Lower lobe of right lung (tissue), 2 donors: ENCODE measurements around the gene ANXA2. TPM values are rescaled to one million over a fixed set of nuclear protein-coding genes. Genes with fewer than 3 reads are reported as not detected.

Source experiments
- ATAC-seq, 2 donors: fragments of 200-7000 bp; cut with Tn5 transposase; one replicate each; pipeline ENCODE4 v1.9.1; 2020 to 2022; ENCODE audit warnings: mild to moderate bottlenecking in 2 of 2, moderate library complexity in 2 of 2
- DNase-seq: peaks from one replicate; pipeline ENCODE4 v3.0.0-alpha.2; 2020
- H3K27ac ChIP-seq: fragments of 200-600 bp; one replicate; pipeline ENCODE4 v1.8.0; 2022
- H3K27me3 ChIP-seq: fragments of 200-600 bp; one replicate; pipeline ENCODE4 v1.8.0; 2022; ENCODE audit warnings: low read depth
- H3K36me3 ChIP-seq: fragments of 200-600 bp; one replicate; pipeline ENCODE4 v1.8.0; 2022; ENCODE audit warnings: mild to moderate bottlenecking
- H3K4me1 ChIP-seq: fragments of 200-600 bp; one replicate; pipeline ENCODE4 v1.8.0; 2022
- H3K4me3 ChIP-seq: fragments of 200-600 bp; one replicate; pipeline ENCODE4 v1.8.0; 2022; ENCODE audit warnings: mild to moderate bottlenecking
- H3K9me3 ChIP-seq: fragments of 200-600 bp; one replicate; pipeline ENCODE4 v1.8.0; 2022
- CTCF ChIP-seq: fragments of 200-600 bp; IDR thresholded peaks from one replicate; pipeline ENCODE4 v1.8.0; 2022; ENCODE audit warnings: antibody characterized with exemption, mild to moderate bottlenecking
- intact Hi-C: fragments of 100-400 bp; cut with DNase I; formaldehyde crosslinking; loops from one replicate; pipeline ENCODE4 v1.11.0; 2022
- total RNA-seq: library from RNA; stranded (reverse); fragmentation: NEBNext Ultra II Directional; extraction: Animal tissue kit (Norgen Biotek cat#: 25700); gene quantifications from one replicate; pipeline ENCODE4 v1.2.1, GENCODE V29; 2021
- donor health status: DM: no; HTN: yes; CAD: no; lungs with severe emphysema.

Gene ANXA2
- total RNA-seq, 1 donor from 2014 or later = 834 TPM

GRCh38 chr15:60372227-60372626 is 25.6 kb downstream of the ANXA2 start:
- H3K4me1 ChIP-seq = peaks cover 63% of the 10 kb centered on the region
- no peak for DNase-seq
- intact Hi-C loops = no loop called here
- H3K9me3 ChIP-seq = no peaks in the 10 kb centered on the region
- peak overlapping the region; percentile 71 for H3K27ac ChIP-seq
- no peak overlapping the region for H3K4me3 ChIP-seq
- H3K27me3 ChIP-seq = no peaks in the 10 kb centered on the region
- H3K36me3 ChIP-seq = peaks cover 79% of the 10 kb centered on the region
- ATAC-seq = no peak
- TF ChIP-seq CTCF = no peak

DNA sequence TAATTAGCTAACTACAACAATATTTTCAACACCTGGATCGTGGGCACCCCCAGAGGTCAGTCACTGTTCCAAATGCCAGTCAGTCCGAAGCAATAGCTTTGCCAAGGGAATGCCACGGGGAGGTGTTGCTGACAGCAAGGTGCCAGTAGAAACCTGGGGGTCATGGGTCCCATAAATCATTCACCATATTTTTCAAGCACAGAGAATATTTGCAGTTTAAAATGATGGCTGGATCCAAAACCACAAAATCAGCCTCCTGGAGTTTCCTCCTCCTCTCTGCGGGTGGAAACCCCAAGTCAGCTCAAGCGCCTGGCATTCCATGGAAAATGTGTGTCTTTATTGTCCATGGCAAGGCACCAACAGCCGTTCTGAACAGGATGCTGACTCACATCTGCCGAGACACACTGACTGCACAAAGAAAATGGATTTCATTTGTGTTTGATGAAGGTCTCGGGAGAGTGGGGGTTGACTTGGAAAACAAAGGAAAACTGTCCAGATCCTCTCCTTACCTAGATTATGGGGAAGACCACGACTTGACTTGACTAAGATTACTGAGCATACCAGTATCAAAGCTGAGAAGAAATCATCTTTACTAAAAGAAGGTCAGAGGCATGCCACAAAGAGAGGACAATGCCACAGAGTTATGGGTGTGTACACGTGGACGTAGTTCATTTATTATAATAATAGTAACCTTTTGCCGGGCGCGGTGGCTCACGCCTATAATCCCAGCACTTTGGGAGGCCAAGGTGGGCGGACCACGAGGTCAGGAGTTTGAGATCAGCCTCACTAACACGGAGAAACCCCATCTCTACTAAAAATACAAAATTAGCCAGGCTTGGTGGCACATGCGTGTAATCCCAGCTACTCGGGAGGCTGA is 26.4 kb downstream of the ANXA2 start:
- TF ChIP-seq CTCF = no peak
- peaks cover 71% of the 10 kb centered on the region for H3K36me3 ChIP-seq
- DNase-seq = no peak

GRCh38 chr15:60370869-60371136 is 27.0 kb downstream of the ANXA2 start:
- intact Hi-C loops = no loop called here
- TF ChIP-seq CTCF = no peak
- Histone ChIP-seq H3K9me3 (no peaks in the 10 kb centered on the region), H3K27me3 (no peaks in the 10 kb centered on the region), H3K4me3 (no peak overlapping the region), H3K36me3 (peaks cover 65% of the 10 kb centered on the region), H3K4me1 (peaks cover 61% of the 10 kb centered on the region), H3K27ac (peak overlapping the region; percentile 71)
- DNase-seq = no peak
- no peak for ATAC-seq

More for the DNA sequence above, 26.4 kb downstream of the ANXA2 start:
- peak overlapping the region; percentile 71 for H3K27ac ChIP-seq
- H3K4me1 ChIP-seq = peaks cover 63% of the 10 kb centered on the region
- intact Hi-C loops = no loop called here
- H3K9me3 ChIP-seq = no peaks in the 10 kb centered on the region
- H3K27me3 ChIP-seq = no peaks in the 10 kb centered on the region
- peak; percentile 38 to 52 for ATAC-seq
- H3K4me3 ChIP-seq = no peak overlapping the region

DNA sequence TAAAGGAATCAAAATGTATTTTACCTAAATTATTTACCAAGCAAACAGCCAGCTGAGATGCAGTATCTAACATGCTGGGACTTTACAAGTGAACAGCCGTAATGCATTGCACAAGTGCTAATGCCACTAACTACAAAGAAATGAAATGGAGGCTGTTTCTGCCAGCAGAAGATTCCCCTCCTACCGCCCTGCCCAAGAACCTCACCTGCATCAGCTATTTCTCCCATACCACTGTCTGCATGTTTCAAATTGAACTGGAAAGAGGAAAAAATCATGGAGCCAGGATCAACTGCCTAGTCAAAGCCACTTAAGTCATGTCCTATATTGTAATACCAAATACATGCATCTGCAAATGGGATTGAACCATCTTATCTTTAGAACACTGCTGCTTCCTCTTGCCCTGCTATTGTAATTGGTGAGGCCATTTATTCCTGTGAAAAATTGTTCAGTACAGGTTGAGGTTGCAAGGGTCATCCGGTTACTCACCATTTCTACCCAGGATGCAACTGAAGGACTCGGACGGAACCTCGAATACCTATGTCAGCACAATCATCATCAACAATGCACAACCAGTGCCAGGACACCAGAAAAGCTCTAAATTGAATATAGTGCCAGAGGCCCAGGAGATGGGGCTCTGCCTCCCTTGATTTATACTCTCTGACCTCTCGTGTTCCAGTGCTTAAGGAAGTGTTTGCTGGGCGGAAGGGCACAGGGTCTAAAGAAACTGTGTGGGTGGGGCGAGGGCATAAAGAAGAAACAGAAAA is 27.5 kb downstream of the ANXA2 start:
- peak overlapping the region; percentile 71 for H3K27ac ChIP-seq
- DNase-seq (no peak), ATAC-seq (peak; percentile 29 to 36)
- H3K36me3 ChIP-seq = peaks cover 60% of the 10 kb centered on the region
- no peak overlapping the region for H3K4me3 ChIP-seq
- H3K4me1 ChIP-seq = peaks cover 56% of the 10 kb centered on the region
- H3K27me3 ChIP-seq = no peaks in the 10 kb centered on the region
- no peak for TF ChIP-seq CTCF
- H3K9me3 ChIP-seq = no peaks in the 10 kb centered on the region
- intact Hi-C loops = no loop called here

GRCh38 chr15:60369696-60370095 is 28.1 kb downstream of the ANXA2 start:
- Histone ChIP-seq H3K4me1 (peaks cover 50% of the 10 kb centered on the region), H3K9me3 (no peaks in the 10 kb centered on the region), H3K27me3 (no peaks in the 10 kb centered on the region), H3K27ac (peak overlapping the region; percentile 71), H3K4me3 (no peak overlapping the region), H3K36me3 (peaks cover 59% of the 10 kb centered on the region)
- no peak for DNase-seq
- TF ChIP-seq CTCF = no peak
- intact Hi-C loops = no loop called here
- no peak for ATAC-seq
